KG1 (cell line): ENCODE measurements around the gene MVB12A.

Experiments
- DNase-seq: peaks from one replicate; lab custom pipeline; 2025; lab: John Stamatoyannopoulos, UW

Gene MVB12A

DNA sequence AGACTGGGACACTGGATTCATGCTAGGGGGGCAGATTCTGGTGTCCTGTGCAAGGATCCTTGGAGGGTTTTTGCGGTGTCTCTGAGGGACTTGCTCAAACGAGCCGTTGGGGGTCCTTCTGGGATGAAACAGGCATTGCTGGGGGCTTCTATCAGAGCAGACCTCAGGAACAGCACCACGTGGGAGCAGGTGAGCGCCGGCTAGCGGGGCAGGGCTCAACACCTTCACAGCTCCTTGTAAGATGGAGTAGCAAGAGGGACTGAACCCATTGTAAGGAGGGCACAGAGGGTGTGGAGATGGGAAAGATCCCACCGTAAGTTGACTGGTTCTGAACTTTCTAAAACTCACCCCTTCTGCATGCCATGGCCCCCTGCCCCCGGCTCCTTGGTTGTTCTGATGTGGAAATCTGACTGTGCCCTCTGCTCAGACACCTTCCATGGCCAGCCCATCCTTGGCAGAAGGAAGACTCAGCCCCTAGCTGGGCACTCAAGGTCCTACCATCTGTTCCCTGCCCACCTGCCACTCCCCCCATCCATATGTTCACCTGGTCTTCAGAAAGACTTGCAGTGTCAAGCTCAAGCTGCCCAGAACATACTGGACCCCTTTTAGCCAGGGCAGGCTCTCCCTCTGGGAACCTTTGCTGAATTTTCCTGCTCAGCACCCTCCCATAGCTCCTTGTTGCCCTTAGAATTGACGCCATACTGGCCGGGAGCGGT is 51.7 kb downstream of the MVB12A start:
- no peak for DNase-seq

DNA sequence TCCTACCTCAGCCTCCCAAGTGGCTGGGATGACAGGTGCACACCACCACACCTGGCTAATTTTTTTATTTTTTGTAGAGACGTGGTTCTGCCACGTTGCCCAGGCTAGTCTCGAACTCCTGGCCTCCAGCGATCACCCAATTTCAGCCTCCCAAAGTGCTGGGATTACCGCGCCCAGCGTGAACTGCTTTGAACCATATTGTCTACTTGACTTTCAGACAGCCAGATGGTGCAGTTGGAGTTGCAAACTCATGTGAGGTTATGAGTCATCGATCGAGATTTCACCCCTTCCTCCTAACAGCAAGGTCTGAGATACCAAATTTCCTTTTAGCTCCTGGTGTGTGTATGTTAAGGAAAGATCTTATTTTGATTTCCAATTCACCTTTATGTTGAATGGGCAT is 53.2 kb downstream of the MVB12A start:
- no peak for DNase-seq
